AG04450 (cell line): ENCODE measurements around the gene DYSF. TPM values are rescaled to one million over a fixed set of nuclear protein-coding genes. Genes with fewer than 3 reads are reported as not detected.

Experiments used
- CTCF ChIA-PET: fragments of 300-600, 350-600 bp; formaldehyde crosslinking; extraction: SDS; loops from one replicate; lab custom pipeline; 2022; ENCODE audit warnings: antibody characterized with exemption, inconsistent platforms; lab: Charles Lee
- POLR2A ChIA-PET: fragments of 350-600 bp; formaldehyde crosslinking; extraction: SDS; loops from one replicate; lab custom pipeline; 2021; ENCODE audit warnings: antibody characterized with exemption, inconsistent platforms; lab: Yijun Ruan, JAX
- DNase-seq: peaks from one replicate; pipeline ENCODE4 v3.0.0-alpha.2; 2011; ENCODE audit warnings: low read depth, low spot score
- H3K27ac ChIP-seq: one replicate; pipeline ENCODE4 v1.5.1; 2012; ENCODE audit warnings: low read depth, low read length, control low read depth
- H3K27me3 ChIP-seq: one replicate; pipeline ENCODE4 v1.6.0; 2012; ENCODE audit warnings: low read length; ENCODE audit not compliant: control insufficient read depth, insufficient read depth
- H3K4me3 ChIP-seq: 2 replicates; pipeline ENCODE4 v1.5.1; 2011; ENCODE audit warnings: mild to moderate bottlenecking, low read depth, low read length, control low read depth
- H3K9me3 ChIP-seq: 2 replicates; pipeline ENCODE4 v1.5.1; 2012; ENCODE audit warnings: low read length; ENCODE audit not compliant: control insufficient read depth, insufficient read depth
- polyA plus RNA-seq: library from polyadenylated mRNA; depleted of rRNA; stranded (reverse); fragments of >200 nt; gene quantifications from 2 replicates; pipeline ENCODE4 v1.2.3, GENCODE V29; 2011
- TF ChIP-seq, protein P1 (sequence below): IDR thresholded peaks from 2 replicates; pipeline ENCODE4 v1.5.1; 2011; ENCODE audit warnings: low read depth, low read length, control low read depth, inconsistent platforms

The DYSF gene
- polyA plus RNA-seq, 1 experiment: 0.07 TPM

GRCh38 chr2:71611247-71611646, 157.9 kb downstream of the DYSF start:
- POLR2A ChIA-PET: no interaction called here

DNA sequence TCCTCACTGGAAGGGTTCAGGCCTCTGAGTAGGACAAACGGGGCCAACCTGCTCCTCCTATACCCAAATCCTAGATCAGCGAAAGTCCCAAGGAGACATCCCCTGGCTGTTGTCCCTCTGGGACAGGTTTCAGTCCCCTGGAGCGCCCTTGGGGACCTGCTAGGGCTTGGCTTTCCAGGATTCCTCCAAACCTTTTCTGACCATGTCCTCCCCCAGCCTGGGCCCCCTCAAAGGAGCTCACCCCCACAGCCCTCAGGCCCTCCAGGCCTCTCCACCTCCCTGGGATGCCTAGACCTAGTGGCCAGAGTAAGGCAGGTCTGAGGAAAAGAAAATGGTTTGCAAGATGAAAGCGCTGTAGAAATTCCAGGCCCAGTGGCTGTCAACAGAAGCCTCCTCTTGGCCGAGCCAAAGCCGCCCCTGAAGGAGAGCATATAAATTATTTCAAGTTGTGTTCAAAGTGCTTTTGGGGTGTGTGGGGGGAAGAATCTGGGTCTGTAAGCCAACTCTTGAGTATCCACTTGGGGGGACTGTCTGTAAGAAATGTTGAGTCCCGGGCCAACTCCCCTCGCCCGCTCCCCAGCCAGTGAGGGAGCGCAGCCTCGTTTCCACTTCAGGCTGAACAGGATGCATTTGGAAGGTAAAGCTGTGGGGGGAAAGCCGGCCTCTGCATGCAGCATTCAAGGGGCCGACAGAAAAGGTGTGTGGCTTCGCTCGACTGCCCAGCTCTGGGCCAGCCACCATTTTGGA, 158.6 kb downstream of the DYSF start:
- ChIA-PET CTCF (interaction anchor here (0.9 kb wide), 1 partner anchor 538 kb away, joined by 3 read pairs; no protein-coding TSS in a partner anchor), POLR2A (no interaction called here)
- TF ChIP-seq, protein P1, sequence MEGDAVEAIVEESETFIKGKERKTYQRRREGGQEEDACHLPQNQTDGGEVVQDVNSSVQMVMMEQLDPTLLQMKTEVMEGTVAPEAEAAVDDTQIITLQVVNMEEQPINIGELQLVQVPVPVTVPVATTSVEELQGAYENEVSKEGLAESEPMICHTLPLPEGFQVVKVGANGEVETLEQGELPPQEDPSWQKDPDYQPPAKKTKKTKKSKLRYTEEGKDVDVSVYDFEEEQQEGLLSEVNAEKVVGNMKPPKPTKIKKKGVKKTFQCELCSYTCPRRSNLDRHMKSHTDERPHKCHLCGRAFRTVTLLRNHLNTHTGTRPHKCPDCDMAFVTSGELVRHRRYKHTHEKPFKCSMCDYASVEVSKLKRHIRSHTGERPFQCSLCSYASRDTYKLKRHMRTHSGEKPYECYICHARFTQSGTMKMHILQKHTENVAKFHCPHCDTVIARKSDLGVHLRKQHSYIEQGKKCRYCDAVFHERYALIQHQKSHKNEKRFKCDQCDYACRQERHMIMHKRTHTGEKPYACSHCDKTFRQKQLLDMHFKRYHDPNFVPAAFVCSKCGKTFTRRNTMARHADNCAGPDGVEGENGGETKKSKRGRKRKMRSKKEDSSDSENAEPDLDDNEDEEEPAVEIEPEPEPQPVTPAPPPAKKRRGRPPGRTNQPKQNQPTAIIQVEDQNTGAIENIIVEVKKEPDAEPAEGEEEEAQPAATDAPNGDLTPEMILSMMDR: no peak
- Histone ChIP-seq H3K27me3 (peaks cover 16% of the 10 kb centered on the region), H3K27ac (no peak overlapping the region), H3K4me3 (no peak overlapping the region), H3K9me3 (no peaks in the 10 kb centered on the region; the same call in 1 of the 2 replicates)
- no peak for DNase-seq

More at GRCh38 chr2:71611247-71611646, 157.9 kb downstream of the DYSF start:
- Histone ChIP-seq H3K9me3 (no peaks in the 10 kb centered on the region; the same call in 1 of the 2 replicates), H3K4me3 (no peak overlapping the region), H3K27ac (no peak overlapping the region), H3K27me3 (peaks cover 21% of the 10 kb centered on the region)
- CTCF ChIA-PET: interaction anchor here (2.1 to 2.4 kb wide), 2 partner anchors 187 to 968 kb away, joined by 8 to 19 read pairs; no protein-coding TSS in a partner anchor
- TF ChIP-seq, protein P1: no peak
- DNase-seq: no peak

DNA sequence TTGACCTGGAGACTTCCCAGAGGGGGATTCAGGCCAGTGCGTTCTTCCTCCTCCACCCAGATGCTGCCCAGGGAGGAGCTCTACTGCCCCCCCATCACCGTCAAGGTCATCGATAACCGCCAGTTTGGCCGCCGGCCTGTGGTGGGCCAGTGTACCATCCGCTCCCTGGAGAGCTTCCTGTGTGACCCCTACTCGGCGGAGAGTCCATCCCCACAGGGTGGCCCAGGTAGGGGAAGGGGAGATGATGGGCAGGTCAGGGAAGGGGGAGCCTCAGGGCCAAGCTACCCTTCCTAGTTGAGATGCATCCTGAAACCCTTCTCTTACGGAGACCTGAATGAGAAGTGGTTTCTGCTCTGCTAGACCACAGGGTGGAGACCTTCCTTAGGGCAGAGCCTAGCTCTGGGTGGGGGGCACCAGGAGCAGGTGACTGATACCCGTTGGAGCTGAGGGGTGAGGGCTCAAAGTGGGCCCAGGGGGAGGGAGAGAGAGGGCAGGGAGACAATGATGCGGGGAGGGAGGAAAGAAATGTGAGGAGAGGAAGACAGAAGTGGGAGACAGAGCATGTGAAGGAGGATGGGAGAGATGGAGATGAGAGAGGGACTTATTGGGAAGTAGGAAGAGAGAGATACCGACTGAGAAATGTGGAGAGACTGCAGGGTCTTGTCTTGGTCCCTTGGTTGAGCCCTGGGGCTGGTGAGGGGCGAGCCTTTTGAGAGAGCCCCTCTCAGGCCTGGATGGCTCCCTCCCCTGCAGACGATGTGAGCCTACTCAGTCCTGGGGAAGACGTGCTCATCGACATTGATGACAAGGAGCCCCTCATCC, 159.4 kb downstream of the DYSF start:
- ChIA-PET CTCF (interaction anchor here (0.9 kb wide), 1 partner anchor 537 kb away, joined by 3 read pairs; no protein-coding TSS in a partner anchor), POLR2A (no interaction called here)
- H3K27ac ChIP-seq: no peak overlapping the region
- peaks cover 13% of the 10 kb centered on the region for H3K27me3 ChIP-seq
- no peaks in the 10 kb centered on the region; the same call in 1 of the 2 replicates for H3K9me3 ChIP-seq
- no peak overlapping the region for H3K4me3 ChIP-seq
- DNase-seq: no peak
- TF ChIP-seq, protein P1: no peak

DNA sequence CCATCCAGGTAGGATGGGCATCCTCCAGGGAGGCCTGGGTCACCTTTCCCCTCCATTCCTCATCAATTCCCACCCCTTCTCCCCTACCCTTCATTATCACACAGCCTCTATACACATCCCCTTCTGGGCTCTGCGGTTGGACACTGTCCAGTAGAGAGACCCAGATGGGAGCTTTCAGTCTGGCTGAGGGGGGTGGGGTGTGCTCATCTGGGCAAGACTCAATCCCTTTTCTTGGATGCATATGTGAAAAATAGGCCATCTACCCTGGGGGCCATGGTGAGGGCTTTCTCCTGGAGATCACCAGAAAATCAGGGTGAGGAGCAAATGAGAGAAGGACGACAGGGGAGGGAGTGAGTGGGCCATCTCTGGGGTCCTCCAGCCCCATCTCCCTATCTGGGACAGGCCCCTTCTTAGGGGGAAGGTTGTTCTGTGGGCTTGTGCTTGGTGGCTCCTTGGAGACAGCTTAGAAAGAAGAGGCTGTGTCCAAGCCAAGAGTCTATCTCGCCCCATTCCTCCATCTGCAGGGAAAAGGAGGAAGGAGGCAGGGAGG, 160.1 kb downstream of the DYSF start:
- no peak overlapping the region for H3K4me3 ChIP-seq
- DNase-seq: no peak
- no peaks in the 10 kb centered on the region; the same call in 1 of the 2 replicates for H3K9me3 ChIP-seq
- H3K27me3 ChIP-seq: peaks cover 13% of the 10 kb centered on the region
- POLR2A ChIA-PET: no interaction called here
- H3K27ac ChIP-seq: no peak overlapping the region
- TF ChIP-seq, protein P1: no peak
- CTCF ChIA-PET: no interaction called here
